GM18909 (cell line): ENCODE results near the gene GAB3.
"Not testable (repeated sequence)": the region's sequence is repeated elsewhere in the genome, so short reads cannot be mapped to it uniquely, and the experiment has no call there.

Experiments
- ATAC-seq: cut with Tn5 transposase; IDR thresholded peaks from one replicate; pipeline ENCODE4 v1.9.1; 2021; ENCODE audit warnings: mild to moderate bottlenecking; ENCODE audit not compliant: unreplicated experiment, poor library complexity

The GAB3 gene

DNA sequence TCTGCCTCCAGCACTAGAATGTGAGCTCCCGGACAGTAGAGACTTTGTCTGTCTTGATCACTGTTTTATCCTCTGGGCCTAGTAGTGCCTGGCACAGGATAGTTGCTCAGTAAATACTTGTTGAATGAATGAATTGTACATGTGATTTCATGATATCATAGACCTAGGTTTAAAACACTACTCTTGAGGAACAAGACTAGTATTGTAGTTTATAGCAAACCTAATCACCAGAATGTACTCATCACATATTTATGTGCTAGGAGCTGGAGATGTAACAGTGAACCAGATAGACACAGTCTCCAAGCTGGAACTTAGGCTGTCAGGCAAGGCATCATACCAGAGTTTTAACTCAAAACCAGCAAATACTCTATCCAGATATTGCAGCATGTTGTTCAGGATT, 23.5 kb downstream of the GAB3 start:
- ATAC-seq, result no peak

GRCh38 chrX:154724993-154725756, 25.7 kb downstream of the GAB3 start:
- ATAC-seq, result peak; percentile 47

DNA sequence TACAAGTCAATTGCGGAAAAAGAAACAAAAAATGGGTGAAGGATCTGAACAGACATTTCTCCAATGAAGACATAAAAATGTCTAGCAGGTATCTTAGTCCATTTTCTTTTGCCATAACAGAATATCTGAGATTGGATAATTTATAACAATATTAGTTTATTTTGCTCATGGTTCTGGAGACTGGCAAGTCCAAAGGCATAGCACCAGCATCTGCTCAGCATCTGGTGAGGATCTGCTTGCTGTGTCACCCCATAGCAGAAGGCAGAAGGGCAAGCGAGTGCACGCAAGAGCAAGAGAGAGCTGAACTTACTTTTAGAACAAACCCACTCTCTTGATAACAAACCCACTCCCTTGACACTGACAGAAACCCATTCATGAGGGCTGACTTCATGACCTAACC, 29.7 kb downstream of the GAB3 start:
- ATAC-seq, result no peak

- ATAC-seq, result no peak
Observed at GRCh38 chrX:154720067-154720466, 30.8 kb downstream of the GAB3 start.

- ATAC-seq, result no peak
Observed at GRCh38 chrX:154719132-154719675, 31.7 kb downstream of the GAB3 start.

DNA sequence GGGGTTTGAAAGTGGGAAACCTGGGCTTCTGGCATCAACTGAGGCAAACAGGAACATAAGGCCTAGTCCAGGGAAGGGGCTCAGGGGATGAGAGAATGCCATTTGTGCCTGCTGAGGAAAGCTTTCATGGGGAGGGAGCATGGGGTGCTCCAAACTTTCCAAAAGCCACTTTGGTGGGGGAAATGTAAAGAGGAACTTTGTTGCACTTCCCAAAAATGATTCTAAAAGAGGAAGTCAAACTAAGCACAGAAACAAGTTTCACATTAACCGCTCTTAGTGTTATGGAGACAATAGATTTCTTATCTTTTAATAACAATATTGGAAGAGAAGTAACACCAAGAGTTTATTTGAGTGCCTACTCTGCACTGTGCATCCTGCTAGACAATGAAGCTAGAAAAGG, 32.3 kb downstream of the GAB3 start:
- no peak for ATAC-seq

DNA sequence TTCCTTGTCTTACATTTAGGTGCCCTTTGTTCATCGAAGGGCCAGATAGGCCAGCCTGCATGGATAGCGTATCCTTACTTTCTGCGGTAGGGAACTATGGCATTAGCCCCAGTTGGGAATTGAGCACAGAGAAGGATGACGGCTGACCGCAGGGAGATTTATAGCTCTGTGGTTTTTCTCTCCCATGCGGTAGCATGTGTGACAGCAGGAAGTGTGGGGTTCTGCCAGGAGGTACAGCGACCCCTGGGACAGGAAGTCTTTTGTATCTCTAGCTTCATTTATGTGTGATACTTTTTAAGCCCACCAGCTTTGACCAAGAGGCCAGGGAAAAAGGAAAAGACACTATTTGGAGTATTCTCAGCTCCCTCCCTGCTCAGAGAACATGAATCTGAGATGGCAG, 33.1 kb downstream of the GAB3 start:
- ATAC-seq, result no peak

- no peak for ATAC-seq
Observed at GRCh38 chrX:154715825-154716224, 35.1 kb downstream of the GAB3 start.

GRCh38 chrX:154714925-154715324, 36.0 kb downstream of the GAB3 start:
- ATAC-seq, result peak; percentile 56

- ATAC-seq, result peak; percentile 84
Observed at GRCh38 chrX:154712781-154713740, 37.8 kb downstream of the GAB3 start.

DNA sequence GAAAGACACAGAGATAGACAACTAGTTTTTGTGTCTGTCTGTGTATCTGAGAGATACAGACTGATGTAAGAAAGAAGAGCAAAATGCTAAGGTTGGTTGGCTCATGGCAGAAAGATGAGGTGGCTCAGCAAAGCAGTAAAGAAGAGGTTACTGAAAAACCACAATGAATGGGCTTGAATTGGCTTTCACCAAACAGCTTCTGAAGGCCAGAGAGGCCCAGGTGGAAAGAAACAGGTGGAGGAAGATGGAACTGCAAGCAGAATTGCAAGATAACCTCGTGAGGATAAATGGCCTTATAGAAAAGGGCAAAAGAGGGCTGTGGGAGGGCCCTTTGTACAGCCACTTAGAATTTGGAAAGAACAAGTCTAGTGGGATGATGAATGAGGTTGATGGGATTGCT, 39.6 kb downstream of the GAB3 start:
- no peak for ATAC-seq

- no peak for ATAC-seq
Observed at GRCh38 chrX:154710309-154710708, 40.6 kb downstream of the GAB3 start.

GRCh38 chrX:154698630-154699248, 52.1 kb downstream of the GAB3 start:
- ATAC-seq, result no peak

DNA sequence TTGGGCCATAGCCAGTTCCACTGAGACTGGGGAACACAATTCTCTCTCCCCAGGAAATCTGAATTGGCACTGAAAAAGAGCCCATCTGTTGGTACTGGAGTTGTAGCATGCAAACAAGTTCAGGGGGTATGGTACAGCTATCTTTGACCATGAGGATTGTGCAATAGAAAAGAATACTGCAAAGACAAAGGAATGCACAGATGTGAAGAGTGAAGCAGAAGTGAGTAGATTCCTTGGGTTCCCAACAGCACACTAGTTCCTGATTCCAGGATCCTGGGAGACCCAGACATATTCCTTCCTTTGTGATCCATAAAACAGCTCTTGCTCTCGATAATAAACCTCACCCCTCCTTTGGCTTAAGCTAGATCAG, 54.2 kb downstream of the GAB3 start:
- ATAC-seq, result no peak

- ATAC-seq, result no peak
Observed at GRCh38 chrX:154695911-154696675, 54.8 kb downstream of the GAB3 start.

- no peak for ATAC-seq
Observed at GRCh38 chrX:154693394-154693793, 57.5 kb downstream of the GAB3 start.

GRCh38 chrX:154690438-154690837, 60.4 kb downstream of the GAB3 start:
- not testable (repeated sequence) for ATAC-seq

GRCh38 chrX:154672084-154672483, 78.8 kb downstream of the GAB3 start:
- not testable (repeated sequence) for ATAC-seq

DNA sequence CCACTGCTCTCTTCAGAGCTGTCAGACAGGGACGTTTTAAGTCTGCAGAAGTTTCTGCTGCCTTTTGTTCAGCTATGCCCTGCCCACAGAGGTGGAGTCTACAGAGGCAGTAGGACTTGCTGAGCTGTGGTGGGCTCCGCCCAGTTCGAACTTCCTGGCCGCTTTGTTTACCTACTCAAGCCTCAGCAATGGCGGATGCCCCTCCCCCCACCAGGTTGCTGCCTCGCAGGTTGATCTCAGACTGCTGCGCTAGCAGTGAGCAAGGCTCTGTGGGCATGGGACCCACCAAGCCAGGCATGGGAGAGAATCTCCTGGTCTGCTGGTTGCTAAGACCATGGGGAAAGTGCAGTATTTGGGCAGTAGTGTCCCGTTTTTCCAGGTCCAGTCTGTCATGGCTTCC, 80.0 kb downstream of the GAB3 start:
- ATAC-seq, result not testable (repeated sequence)

DNA sequence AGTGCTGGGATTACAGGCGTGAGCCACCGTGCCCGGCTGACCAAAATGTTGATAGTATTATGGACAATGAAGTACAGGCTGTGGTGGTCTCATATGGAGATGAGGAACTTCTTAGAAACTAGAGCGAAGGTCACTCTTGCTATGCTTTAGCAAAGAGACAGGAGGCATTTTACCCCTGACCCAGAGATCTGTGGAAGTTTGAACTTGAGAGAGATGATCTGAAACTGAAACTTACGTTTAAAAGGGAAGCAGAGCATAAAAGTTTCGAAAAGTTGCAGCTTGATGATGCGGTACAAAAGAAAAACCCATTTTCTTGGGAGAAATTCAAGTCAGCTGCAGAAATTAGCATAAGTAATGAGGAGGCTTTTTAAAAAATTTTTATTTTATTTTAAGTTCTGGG, 89.0 kb downstream of the GAB3 start:
- ATAC-seq, result no peak
